T47D (cell line): ENCODE measurements around the gene ZNF652.
"Not testable (repeated sequence)": the region's sequence is repeated elsewhere in the genome, so short reads cannot be mapped to it uniquely, and the experiment has no call there.

ENCODE experiments used
- DNase-seq, 2 experiments: peaks; one replicate each; pipeline versions ENCODE4 v3.0.0 to v3.0.0-alpha.2; 2011 to 2012; ENCODE audit warnings: low read depth in 1 of 2, low spot score in 1 of 2
- JUND ChIP-seq: IDR thresholded peaks from 2 replicates; pipeline ENCODE4 v1.6.1; 2012; ENCODE audit warnings: low read depth
- in situ Hi-C: cut with HindIII; loops from 2 replicates; pipeline ENCODE4 v1.10.0; 2016; ENCODE audit warnings: low sequenced_read_pairs, low pct_unique_long_range_greater_than_20kb

ZNF652 gene

DNA sequence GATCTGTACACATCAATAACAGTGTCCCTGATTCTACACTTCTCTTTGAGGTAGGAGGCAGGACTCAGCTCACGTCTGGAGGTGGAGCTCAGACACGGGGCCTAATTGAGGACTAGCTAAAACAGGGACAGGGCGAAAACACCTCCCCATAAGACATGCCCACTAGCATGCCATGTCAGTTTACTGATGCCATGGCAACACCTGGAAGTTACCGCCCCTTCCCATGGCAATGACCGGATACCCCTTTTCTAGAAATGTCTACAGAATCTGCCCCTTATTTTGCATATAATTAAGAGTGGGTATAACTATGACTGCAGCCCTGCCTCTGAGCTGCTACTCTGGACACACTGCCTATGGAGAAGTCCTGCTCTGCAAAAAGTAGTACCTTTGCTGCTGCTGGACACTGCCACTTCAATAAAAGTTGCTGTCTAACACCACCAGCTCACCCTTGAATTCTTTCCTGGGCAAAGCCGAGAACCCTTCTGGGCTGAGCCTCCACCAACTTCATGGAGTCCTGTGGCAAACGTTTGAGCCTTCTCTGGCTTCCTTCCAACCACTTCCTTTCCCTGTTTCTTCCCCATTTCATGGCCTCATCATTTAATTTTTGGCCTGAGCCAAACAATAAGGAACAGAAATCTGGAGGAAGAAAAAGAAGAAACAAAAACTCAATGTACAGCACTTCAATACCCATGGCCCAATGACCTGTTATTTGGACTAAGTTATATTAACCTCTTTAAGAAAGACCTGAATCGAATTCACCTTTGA, 31.6 kb upstream of the ZNF652 start:
- peak in 1 of 2 experiments; percentile 43 for DNase-seq
- no peak for TF ChIP-seq JUND
- in situ Hi-C loops, result no loop called here

DNA sequence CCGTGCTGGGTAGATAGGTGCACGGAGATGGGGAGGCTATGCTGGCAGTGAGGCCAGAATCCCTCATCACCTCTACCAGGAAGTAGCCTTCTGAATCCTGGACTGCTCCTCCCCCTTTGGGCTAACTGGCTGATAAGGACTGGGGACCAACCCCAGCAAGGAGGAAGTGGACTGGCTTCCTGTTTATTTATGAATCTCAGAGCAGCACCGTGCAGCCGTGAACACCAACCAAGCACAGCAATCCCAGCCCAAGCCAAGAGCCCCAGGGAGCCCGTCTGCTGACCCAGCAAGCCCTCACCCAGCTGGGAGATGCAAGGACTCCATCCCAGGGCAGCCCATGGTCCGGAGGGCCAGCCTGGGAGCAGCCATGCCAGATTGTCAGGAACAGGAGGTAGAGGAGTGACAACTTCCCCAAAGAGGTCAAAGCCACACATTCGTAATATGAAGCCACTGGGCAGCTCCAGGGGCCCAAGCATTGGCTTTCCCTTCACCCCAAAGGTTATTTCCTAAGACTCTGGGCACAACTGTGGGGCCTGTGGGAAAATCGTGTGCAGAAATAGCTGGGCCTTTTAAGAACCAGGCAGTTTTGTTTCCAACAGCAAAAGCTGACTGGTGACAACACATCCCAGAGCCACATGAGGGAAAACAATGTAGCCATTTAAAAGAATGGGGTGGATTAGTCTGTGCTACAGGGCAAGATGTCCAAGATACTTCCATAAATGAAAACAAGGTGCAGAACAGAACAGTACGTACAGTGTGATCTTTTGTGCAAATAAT, 28.7 kb upstream of the ZNF652 start:
- in situ Hi-C loops, result no loop called here
- TF ChIP-seq JUND, result no peak
- DNase-seq, result peak in 1 of 2 experiments; percentile 73

DNA sequence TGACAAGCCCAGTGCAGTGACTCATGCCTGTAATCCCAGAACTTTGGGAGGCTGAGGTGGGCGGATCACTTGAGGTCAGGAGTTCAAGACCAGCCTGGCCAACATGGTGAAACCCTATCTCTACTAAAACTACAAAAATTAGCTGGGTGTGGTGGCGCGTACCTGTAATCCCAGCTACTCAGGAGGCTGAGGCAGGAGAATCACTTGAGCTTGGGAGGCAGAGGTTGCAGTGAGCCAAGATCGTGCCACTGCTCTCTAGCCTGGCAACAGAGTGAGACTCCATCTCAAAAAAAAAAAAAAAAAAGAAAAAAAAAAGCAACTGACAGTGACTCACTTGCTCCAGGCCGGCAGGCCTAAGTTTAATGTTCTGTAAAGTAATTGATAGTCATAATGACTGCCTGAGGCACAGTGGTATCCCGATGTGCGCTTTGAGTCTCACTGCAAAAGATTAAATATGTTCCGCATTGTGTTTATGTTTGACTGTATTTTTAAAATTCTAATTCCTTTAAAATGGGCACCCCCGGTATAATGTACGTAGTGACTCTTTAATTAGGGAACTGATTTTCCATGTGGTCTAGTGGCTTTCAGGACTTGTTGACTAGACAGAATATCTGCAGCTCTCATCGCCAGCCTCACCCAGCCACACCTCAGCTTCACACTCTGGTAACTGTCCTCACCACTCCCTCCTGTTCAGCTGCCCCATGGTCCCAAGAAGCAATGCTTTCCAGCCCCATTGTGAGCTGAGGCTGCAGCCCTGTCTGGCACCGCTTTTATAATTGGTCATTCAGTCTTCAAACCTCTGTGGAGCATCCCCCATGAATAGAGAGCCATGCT, 27.7 kb upstream of the ZNF652 start:
- in situ Hi-C loops, result not testable (repeated sequence)
- peak in 1 of 2 experiments; percentile 30 for DNase-seq

DNA sequence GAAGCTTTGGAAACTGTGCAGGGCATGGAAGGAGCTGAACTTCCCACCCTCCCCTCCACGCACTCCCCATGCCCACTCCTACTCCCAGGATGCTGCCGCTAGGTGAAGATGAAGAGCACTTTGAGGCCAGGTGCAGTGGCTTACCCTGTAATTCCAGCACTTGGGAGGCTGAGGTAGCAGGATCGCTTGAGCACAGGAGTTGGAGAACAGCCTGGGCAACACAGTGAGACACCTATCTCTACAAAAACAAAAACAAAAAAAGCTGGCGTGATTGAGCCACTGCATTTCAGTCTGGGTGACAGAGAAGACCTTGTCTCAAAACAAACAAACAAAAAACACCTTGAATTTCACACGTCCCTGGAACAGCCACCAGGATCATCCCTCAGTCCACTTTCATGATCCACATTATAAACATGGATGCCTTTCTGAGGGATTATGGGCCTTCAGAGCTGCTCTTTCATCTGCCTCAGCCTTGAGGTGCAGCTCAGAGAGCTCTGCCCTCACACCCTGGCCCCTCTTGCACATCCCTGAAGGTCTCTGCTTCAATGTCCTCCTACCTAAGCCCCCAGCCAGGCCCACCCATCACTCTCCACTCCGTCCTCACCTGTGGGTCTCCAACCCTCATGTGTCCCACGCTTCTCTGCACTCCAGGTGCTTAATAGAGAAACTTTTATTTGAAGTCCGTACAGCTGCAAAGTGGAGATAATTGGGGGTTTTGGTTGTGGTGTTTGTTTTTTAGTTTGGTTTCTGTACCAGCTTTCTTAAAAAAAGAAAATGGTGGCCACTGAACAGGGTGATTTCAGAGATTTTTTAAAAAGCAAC, 26.9 kb upstream of the ZNF652 start:
- in situ Hi-C loops, result no loop called here
- TF ChIP-seq JUND, result no peak
- no peak for DNase-seq

DNA sequence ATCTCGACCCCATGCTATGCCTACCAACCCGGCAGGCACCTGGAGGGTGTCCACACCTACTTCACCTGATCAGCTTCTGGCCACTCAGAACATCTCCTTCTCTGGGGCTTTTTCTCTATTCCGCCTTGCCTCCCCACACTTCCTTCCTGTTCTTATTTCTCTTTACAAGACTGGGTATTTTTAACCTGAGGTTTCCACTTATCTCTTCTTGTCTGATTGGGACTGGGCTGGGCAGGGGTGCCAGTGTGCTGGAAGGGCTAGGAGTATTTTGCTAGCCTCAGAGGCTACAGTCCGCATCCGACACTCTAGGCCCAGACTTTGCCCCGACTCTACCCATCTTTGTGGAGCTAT, 26.2 kb upstream of the ZNF652 start:
- no peak for DNase-seq
- in situ Hi-C loops, result no loop called here
- no peak for TF ChIP-seq JUND

DNA sequence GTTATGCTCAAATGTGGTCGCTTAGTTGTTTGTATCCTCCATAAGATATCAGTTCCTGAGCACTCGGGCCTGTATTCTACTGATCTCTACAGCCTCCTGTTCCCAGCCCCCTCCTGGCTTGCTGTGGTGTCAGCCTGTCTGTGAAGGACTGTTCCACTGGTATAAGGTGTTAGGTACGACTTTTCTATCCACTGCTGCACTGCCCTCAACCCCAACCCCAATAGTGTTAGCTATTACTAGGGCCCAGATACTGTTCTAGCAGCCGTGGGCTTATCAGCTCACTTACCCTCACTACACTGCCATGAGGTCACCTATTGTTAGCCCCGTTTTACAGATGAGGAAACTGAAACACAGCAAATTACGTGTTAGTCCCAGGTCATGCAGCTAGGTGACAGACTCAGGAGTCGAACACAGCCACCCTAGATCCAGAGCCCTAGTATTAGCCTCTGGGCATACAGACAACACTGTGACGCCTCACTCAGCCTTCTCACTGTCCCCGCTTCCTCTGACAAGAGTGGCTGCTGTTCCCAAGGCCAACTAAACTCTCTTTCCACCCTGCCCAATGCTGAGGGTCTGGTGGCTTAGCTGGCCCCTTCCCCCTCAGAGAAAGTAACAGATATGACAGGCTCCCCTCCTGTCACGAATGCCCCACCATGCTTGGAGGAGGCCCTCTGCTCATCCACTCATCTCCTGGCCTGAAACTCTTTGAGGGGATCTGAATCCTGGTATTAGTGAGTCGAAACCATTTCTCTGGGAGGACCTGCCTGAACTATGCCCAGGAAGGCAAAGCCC, 25.6 kb upstream of the ZNF652 start:
- no peak for DNase-seq
- TF ChIP-seq JUND, result no peak
- in situ Hi-C loops, result no loop called here

DNA sequence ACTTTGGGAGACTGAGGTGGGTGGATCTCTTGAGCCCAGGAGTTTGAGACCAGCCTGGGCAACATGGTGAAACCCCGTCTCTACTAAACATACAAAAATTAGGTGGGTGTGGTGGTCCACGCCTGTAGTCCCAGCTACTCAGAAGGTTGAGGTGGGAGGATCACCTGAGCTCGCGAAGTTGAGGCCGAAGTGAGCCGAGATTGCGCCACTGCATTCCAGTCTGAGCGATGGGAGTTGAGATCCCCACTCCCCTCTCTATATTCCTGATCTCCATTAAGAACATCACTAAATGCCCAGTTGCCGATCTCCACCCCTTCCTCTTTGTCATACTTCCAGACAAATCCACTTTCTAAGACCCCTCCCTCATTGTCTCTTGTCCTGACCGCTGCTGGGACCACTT, 24.3 kb upstream of the ZNF652 start:
- DNase-seq, result no peak
- in situ Hi-C loops, result no loop called here
- TF ChIP-seq JUND, result no peak

DNA sequence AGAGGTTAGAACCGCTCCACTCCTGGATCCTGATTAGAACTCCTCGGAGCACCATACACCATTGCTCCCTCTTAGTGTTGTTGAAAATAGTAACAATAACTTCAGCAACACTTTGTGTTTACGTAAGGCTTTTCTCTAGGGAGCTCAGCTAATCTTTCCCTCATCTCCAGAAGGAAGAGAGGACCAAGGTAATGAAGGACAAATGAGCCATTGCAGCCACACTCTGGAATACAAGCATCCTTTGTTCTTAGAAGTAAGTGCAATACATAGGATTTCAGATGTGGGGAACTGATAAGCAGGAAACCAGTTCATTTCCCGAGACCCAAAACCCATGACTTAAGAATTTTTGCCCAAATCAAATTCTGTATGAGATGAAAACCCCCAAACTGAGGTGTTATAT, 22.9 kb upstream of the ZNF652 start:
- in situ Hi-C loops, result no loop called here
- no peak for DNase-seq
- TF ChIP-seq JUND, result no peak

DNA sequence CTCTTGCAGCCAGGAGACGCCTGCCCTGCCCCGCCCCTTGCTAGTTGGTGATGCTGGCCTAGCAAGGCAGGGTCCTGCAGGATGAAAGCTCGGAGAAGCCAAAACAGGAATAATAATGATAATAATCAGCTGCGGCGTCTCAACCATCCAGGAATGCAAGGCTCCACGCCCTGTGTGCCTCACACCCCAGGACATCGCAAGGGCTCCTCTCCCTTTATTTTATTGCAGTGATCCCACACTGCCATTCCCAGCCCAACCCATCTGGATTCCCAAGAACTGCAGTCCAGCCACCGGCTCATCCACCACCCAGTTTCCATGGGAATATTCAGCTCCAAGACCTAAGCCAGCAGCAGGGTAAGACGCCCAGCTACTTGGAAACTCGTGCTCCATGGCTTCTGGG, 21.0 kb upstream of the ZNF652 start:
- no peak for TF ChIP-seq JUND
- DNase-seq, result no peak
- in situ Hi-C loops, result no loop called here

DNA sequence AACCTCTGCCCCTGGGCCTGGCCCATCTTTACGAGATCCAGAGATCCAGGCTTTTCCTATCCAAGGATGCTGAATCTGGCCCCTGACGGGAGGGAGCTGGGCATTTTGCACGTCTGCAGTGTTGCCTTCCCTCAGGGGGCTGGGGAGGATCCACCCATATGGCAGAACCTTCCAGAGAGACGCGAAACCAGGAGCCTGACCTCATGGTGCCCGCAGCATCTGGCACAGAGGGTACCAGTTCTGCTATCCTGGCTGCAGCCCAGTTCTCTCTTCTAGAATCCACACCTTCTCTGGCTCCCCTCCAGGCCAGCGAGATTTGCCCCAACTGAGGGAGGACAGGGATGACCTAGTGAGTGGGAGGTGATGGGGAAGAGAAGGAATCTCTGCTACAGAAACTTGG, 20.5 kb upstream of the ZNF652 start:
- no peak for TF ChIP-seq JUND
- no peak for DNase-seq
- in situ Hi-C loops, result no loop called here

DNA sequence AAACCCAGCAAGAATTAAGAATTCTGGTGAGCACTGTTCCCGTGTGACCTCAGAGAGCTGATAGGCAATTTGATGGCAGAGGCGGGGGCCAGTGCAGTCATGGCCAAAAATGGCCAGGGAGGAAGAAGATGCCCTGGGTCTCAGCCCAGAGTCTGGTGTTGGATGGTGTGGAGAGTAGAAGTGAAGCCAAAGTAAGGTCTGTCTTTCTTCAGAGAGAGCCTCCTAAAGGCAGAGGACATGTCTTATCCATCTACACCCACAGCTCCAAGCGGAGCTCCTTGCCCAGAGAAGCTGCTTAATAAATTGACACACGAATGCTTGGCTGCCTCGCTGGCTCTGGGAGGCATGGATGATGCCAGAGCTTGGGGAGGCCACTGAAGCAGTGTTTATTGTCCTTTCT, 19.7 kb upstream of the ZNF652 start:
- no peak for DNase-seq
- no peak for TF ChIP-seq JUND
- in situ Hi-C loops, result no loop called here
